ENCODE measurements around the gene KLHDC2. TPM values are rescaled to one million over a fixed set of nuclear protein-coding genes. Genes with fewer than 3 reads are reported as not detected.
"Not testable (repeated sequence)": the region's sequence is repeated elsewhere in the genome, so short reads cannot be mapped to it uniquely, and the experiment has no call there.

The KLHDC2 gene
- 10 to 100 TPM; 78.4 to 83.2 TPM for total RNA-seq

GRCh38 chr14:49767571-49768300, at the start of gene KLHDC2:
Gene KLHDC2, plus strand, starts transcription at chr14:49768153. Its CDS starts 316 bp downstream, at chr14:49768469.
- H3K27ac ChIP-seq = peak within 1 kb of the TSS; percentile 91 to 97
- H3K36me3 ChIP-seq = no peaks in the 10 kb centered on the region
- under 1% methylated on average over 59 of the region's 86 CpGs for WGBS
- no peaks in the 10 kb centered on the region for H3K27me3 ChIP-seq (replicated peaks; ENCODE audit: insufficient read depth)
- TF ChIP-seq POLR2AphosphoS5 (IDR thresholded peaks at IDR 0.05) (peak; percentile 72), POLR2A (IDR thresholded peaks at IDR 0.05) (peak; percentile 98), CTCF (IDR thresholded peaks at IDR 0.05) (peak; percentile 24 to 60 (median 57))
- peak within 1 kb of the TSS; percentile 96 to 98 for H3K4me3 ChIP-seq
- intact Hi-C loops (cut with DNase I) = loop anchor here (2.0 to 5.0 kb wide), 2 partner anchors 75 to 133 kb away; partner anchors contain the start of genes DNAAF2 and KLHDC1
- no peaks in the 10 kb centered on the region for H3K4me1 ChIP-seq (replicated peaks)
- peak; percentile 87 for DNase-seq (ENCODE audit: low spot score)
- no peaks in the 10 kb centered on the region for H3K9me3 ChIP-seq

GRCh38 chr14:49720744-49721143, 47.2 kb upstream of the KLHDC2 start:
- H3K4me1 ChIP-seq (replicated peaks) = no peaks in the 10 kb centered on the region
- H3K36me3 ChIP-seq = no peaks in the 10 kb centered on the region
- no peak overlapping the region for H3K27ac ChIP-seq
- TF ChIP-seq POLR2AphosphoS5 (IDR thresholded peaks at IDR 0.05) (no peak), POLR2A (IDR thresholded peaks at IDR 0.05) (no peak), CTCF (IDR thresholded peaks at IDR 0.05) (no peak)
- no peaks in the 10 kb centered on the region for H3K27me3 ChIP-seq (replicated peaks; ENCODE audit: insufficient read depth)
- no peak for DNase-seq (ENCODE audit: low spot score)
- H3K4me3 ChIP-seq = no peak overlapping the region
- intact Hi-C loops (cut with DNase I) = no loop called here
- no peaks in the 10 kb centered on the region for H3K9me3 ChIP-seq

GRCh38 chr14:49721733-49722435, 46.1 kb upstream of the KLHDC2 start:
- H3K4me1 ChIP-seq (replicated peaks); H3K4me3 ChIP-seq; H3K27ac ChIP-seq; H3K27me3 ChIP-seq (replicated peaks; ENCODE audit: insufficient read depth); DNase-seq (ENCODE audit: low spot score); H3K36me3 ChIP-seq; intact Hi-C loops (cut with DNase I); H3K9me3 ChIP-seq: not testable (repeated sequence)
- WGBS = 87% methylated on average over 9 of the region's 9 CpGs

GRCh38 chr14:49727171-49727570, 40.8 kb upstream of the KLHDC2 start:
- Histone ChIP-seq H3K27me3 (replicated peaks; ENCODE audit: insufficient read depth) (no peaks in the 10 kb centered on the region), H3K4me1 (replicated peaks) (no peaks in the 10 kb centered on the region), H3K36me3 (no peaks in the 10 kb centered on the region), H3K4me3 (no peak overlapping the region), H3K9me3 (no peaks in the 10 kb centered on the region), H3K27ac (no peak overlapping the region)
- intact Hi-C loops (cut with DNase I) = no loop called here
- no peak for DNase-seq (ENCODE audit: low spot score)
- TF ChIP-seq POLR2AphosphoS5 (IDR thresholded peaks at IDR 0.05) (no peak), CTCF (IDR thresholded peaks at IDR 0.05) (no peak), POLR2A (IDR thresholded peaks at IDR 0.05) (no peak)
- 94% methylated on average over 5 of the region's 5 CpGs for WGBS

GRCh38 chr14:49732896-49733295, 35.1 kb upstream of the KLHDC2 start:
- intact Hi-C loops (cut with DNase I) = no loop called here
- H3K27me3 ChIP-seq (replicated peaks; ENCODE audit: insufficient read depth) = no peaks in the 10 kb centered on the region
- H3K4me3 ChIP-seq = no peak overlapping the region
- no peak for DNase-seq (ENCODE audit: low spot score)
- TF ChIP-seq CTCF (IDR thresholded peaks at IDR 0.05) (no peak), POLR2AphosphoS5 (IDR thresholded peaks at IDR 0.05) (no peak), POLR2A (IDR thresholded peaks at IDR 0.05) (no peak)
- WGBS = 85% methylated on average over 3 of the region's 3 CpGs
- no peak overlapping the region for H3K27ac ChIP-seq
- H3K9me3 ChIP-seq = no peaks in the 10 kb centered on the region
- H3K36me3 ChIP-seq = no peaks in the 10 kb centered on the region
- H3K4me1 ChIP-seq (replicated peaks) = no peaks in the 10 kb centered on the region

Data from prostate gland (tissue), 2 donors.